B cell (primary cell): Measurements from ENCODE around the gene SSR2. TPM values are rescaled to one million over a fixed set of nuclear protein-coding genes. Genes with fewer than 3 reads are reported as not detected.

ENCODE experiments used
- ATAC-seq: fragments of 200-7000 bp; cut with Tn5 transposase; one replicate; pipeline ENCODE4 v1.10.0; 2021; ENCODE audit warnings: low read depth, mild to moderate bottlenecking, moderate number of reproducible peaks, moderate library complexity
- CTCF ChIA-PET: fragments of 350-600 bp; sonication (Branson Sonifier 250); formaldehyde crosslinking; loops from one replicate; lab custom pipeline; 2021; ENCODE audit warnings: antibody characterized with exemption, inconsistent platforms; lab: Charles Lee
- POLR2A ChIA-PET: fragments of 350-600 bp; sonication (Branson Sonifier 250); formaldehyde crosslinking; loops from one replicate; lab custom pipeline; 2021; ENCODE audit warnings: antibody characterized with exemption; lab: Charles Lee
- DNase-seq: peaks from one replicate; pipeline ENCODE4 v3.0.0; 2013
- H2AFZ ChIP-seq: 2 replicates; pipeline ENCODE4 v1.6.1; 2012; ENCODE audit warnings: mild to moderate bottlenecking, low read depth, low read length; ENCODE audit not compliant: insufficient read depth, poor library complexity, severe bottlenecking
- H3K27ac ChIP-seq, 2 donors: 1 replicate in 1 of 2; 2 replicates in 1 of 2; pipeline ENCODE4 v1.5.1; 2012 to 2013; ENCODE audit warnings: low read length in 2 of 2, mild to moderate bottlenecking in 2 of 2, moderate library complexity in 1 of 2
- H3K27me3 ChIP-seq, 4 experiments: fragments of 200-600 bp in 1 of 4; sonication (generic) in 1 of 4; replicated peaks in 1 of 4; 1 replicate in 2 of 4; 2 replicates in 2 of 4; pipeline versions ENCODE4 v1.6.1 to v1.7.0; 2013 to 2016; ENCODE audit warnings: low read length in 3 of 4, mild to moderate bottlenecking in 2 of 4, mixed read lengths in 1 of 4, moderate library complexity in 1 of 4; ENCODE audit not compliant: insufficient read depth in 4 of 4, control insufficient read depth in 3 of 4; ENCODE audit errors: control extremely low read depth in 1 of 4
- H3K36me3 ChIP-seq, 2 experiments: replicated peaks in 1 of 2; 1 replicate in 1 of 2; 2 replicates in 1 of 2; pipeline versions ENCODE4 v1.6.1 to v1.7.1; 2013; ENCODE audit warnings: low read length in 1 of 2; ENCODE audit not compliant: insufficient read depth in 2 of 2, control insufficient read depth in 1 of 2; ENCODE audit errors: control extremely low read depth in 1 of 2, extremely low read depth in 1 of 2
- H3K4me1 ChIP-seq, 2 donors: fragments of 200-600 bp in 1 of 2; sonication (generic) in 1 of 2; 1 replicate in 1 of 2; 2 replicates in 1 of 2; pipeline versions ENCODE4 v1.5.1 to v1.6.1; 2013 to 2017; ENCODE audit warnings: low read length in 2 of 2; ENCODE audit not compliant: control insufficient read depth in 2 of 2, insufficient read depth in 2 of 2
- H3K4me2 ChIP-seq: replicated peaks from 2 replicates; pipeline ENCODE3; 2012; ENCODE audit warnings: mild to moderate bottlenecking, low read depth, low read length; ENCODE audit not compliant: poor library complexity, severe bottlenecking
- H3K4me3 ChIP-seq, 5 experiments: fragments of 200-600 bp in 1 of 5; sonication (generic) in 1 of 5; 1 replicate in 3 of 5; 2 replicates in 2 of 5; pipeline versions ENCODE4 v1.5.1 to v1.7.0; 2011 to 2016; ENCODE audit warnings: low read length in 4 of 5, mild to moderate bottlenecking in 4 of 5, low read depth in 2 of 5, control low read depth in 1 of 5, moderate library complexity in 1 of 5; ENCODE audit not compliant: insufficient read depth in 1 of 5; ENCODE audit errors: control extremely low read depth in 1 of 5, extremely low read depth in 1 of 5
- H3K79me2 ChIP-seq: fragments of 200-600 bp; sonication (generic); one replicate; pipeline ENCODE4 v1.6.0; 2016; ENCODE audit warnings: low read length; ENCODE audit not compliant: control insufficient read depth, insufficient read depth
- H3K9ac ChIP-seq: fragments of 200-600 bp; sonication (generic); 2 replicates; pipeline ENCODE4 v1.6.1; 2017; ENCODE audit warnings: mild to moderate bottlenecking, low read length, moderate library complexity
- H3K9me3 ChIP-seq, 3 donors: one replicate each; pipeline versions ENCODE4 v1.6.1 to v1.7.1; 2013; ENCODE audit warnings: low read length in 2 of 3; ENCODE audit not compliant: control insufficient read depth in 2 of 3, insufficient read depth in 1 of 3; ENCODE audit errors: control extremely low read depth in 1 of 3
- H4K20me1 ChIP-seq: 2 replicates; pipeline ENCODE4 v1.6.0; 2012; ENCODE audit warnings: mild to moderate bottlenecking, low read length; ENCODE audit not compliant: insufficient read depth, control insufficient read depth, poor library complexity, severe bottlenecking
- H3K27ac Mint-ChIP-seq: one replicate; pipeline ENCODE4 v1.8.0; 2021; ENCODE audit warnings: mixed read lengths
- H3K27me3 Mint-ChIP-seq: one replicate; pipeline ENCODE4 v1.8.0; 2021; ENCODE audit warnings: mixed read lengths
- H3K4me1 Mint-ChIP-seq: one replicate; pipeline ENCODE4 v1.8.0; 2021; ENCODE audit warnings: mixed read lengths
- H3K4me3 Mint-ChIP-seq: one replicate; pipeline ENCODE4 v1.8.0; 2021; ENCODE audit warnings: mixed read lengths
- H3K9me3 Mint-ChIP-seq: one replicate; pipeline ENCODE4 v1.8.0; 2022; ENCODE audit warnings: mixed read lengths; ENCODE audit not compliant: insufficient read depth
- CTCF ChIP-seq: fragments of 200-600 bp; IDR thresholded peaks from one replicate; pipeline ENCODE4 v1.8.0; 2022; ENCODE audit warnings: antibody characterized with exemption, mild to moderate bottlenecking
- EZH2 ChIP-seq: IDR thresholded peaks from 2 replicates; pipeline ENCODE4 v1.6.1; 2012; ENCODE audit warnings: borderline replicate concordance, low read depth, mild to moderate bottlenecking, moderate library complexity, low read length; ENCODE audit not compliant: insufficient read depth, poor library complexity, severe bottlenecking
- WGBS: methylation state at CpG from one replicate; pipeline ENCODE4 v1.1.5; 2013; ENCODE audit warnings: missing lambda C conversion rate; ENCODE audit not compliant: insufficient coverage; 5-methylcytosine and 5-hydroxymethylcytosine counted together
- intact Hi-C: fragments of 100-400 bp; cut with micrococcal nuclease; formaldehyde crosslinking; loops from one replicate; pipeline ENCODE4 v1.10.0; 2022
- polyA plus RNA-seq: library from polyadenylated mRNA; depleted of rRNA; stranded (reverse); fragments of >200 nt; gene quantifications from 2 replicates; pipeline ENCODE4 v1.2.3, GENCODE V29; 2012
- total RNA-seq, 2 donors: library from RNA; stranded (reverse); fragments of 120-200 nt in 1 of 2; gene quantifications; 1 replicate in 1 of 2; 2 replicates in 1 of 2; pipeline versions ENCODE4 v1.2.3 to v1.2.4, GENCODE V29; 2013 to 2022

SSR2 gene
- total and polyA plus RNA-seq, 2 donors (not counting 1 experiment from before 2014, with no cell fraction given) = 160 to 359 TPM

- H3K27me3 Mint-ChIP-seq = no peaks in the 10 kb centered on the region
- WGBS = 3% methylated on average over 6 of the region's 17 CpGs
- ATAC-seq = no peak
- ChIA-PET CTCF (no interaction called here), POLR2A (interaction anchor here (0.6 kb wide), 1 partner anchor 111 kb away, joined by 3 read pairs; no protein-coding TSS in a partner anchor)
- peak overlapping the region; percentile 91 for H3K4me2 ChIP-seq
- no peaks in the 10 kb centered on the region for H3K27me3 ChIP-seq
- intact Hi-C loops = loop anchor here (2.0 kb wide), 2 partner anchors 77 to 311 kb away; partner anchors contain the start of gene ARHGEF2
- peak overlapping the region; percentile 78 to 99 (median 96) for H3K4me3 ChIP-seq
- peak overlapping the region in 1 of 2 donors; percentile 77 for H3K27ac ChIP-seq
- no peak for TF ChIP-seq CTCF
- no peak for TF ChIP-seq EZH2
- peak overlapping the region; percentile 79 for H3K9ac ChIP-seq
- DNase-seq = no peak
- peaks cover 0 to 5% of the 10 kb centered on the region in 2 experiments for H3K36me3 ChIP-seq
- no peaks in the 10 kb centered on the region for H3K9me3 ChIP-seq
- H3K9me3 Mint-ChIP-seq = no peaks in the 10 kb centered on the region
- peak overlapping the region; percentile 90 for H3K4me3 Mint-ChIP-seq
- peaks cover 12% of the 10 kb centered on the region for H3K79me2 ChIP-seq
- peak overlapping the region; percentile 92 for H3K27ac Mint-ChIP-seq
- H4K20me1 ChIP-seq = no peaks in the 10 kb centered on the region
- H2AFZ ChIP-seq = peak overlapping the region; percentile 94
- peaks cover 8 to 24% of the 10 kb centered on the region in 2 donors for H3K4me1 ChIP-seq
- peaks cover 32% of the 10 kb centered on the region for H3K4me1 Mint-ChIP-seq
Measured at GRCh38 chr1:156055281-156056048, 34.7 kb upstream of the SSR2 start.
